ENCODE results near the gene IDH3B. TPM values are rescaled to one million over a fixed set of nuclear protein-coding genes. Genes with fewer than 3 reads are reported as not detected.

IDH3B gene
- total and polyA plus RNA-seq, 2 donors (not counting 1 experiment from before 2014, with no cell fraction given), result 131 to 225 TPM

GRCh38 chr20:2703716-2704475, 39.9 kb upstream of the IDH3B start:
- H3K4me1 Mint-ChIP-seq, result no peaks in the 10 kb centered on the region
- H3K27me3 Mint-ChIP-seq, result peaks cover 44% of the 10 kb centered on the region
- H3K4me3 Mint-ChIP-seq, result no peak overlapping the region
- no peak for TF ChIP-seq CTCF (IDR thresholded peaks at IDR 0.05)
- TF ChIP-seq EZH2 (IDR thresholded peaks at IDR 0.05; ENCODE audit: borderline replicate concordance, insufficient read depth, low read depth, low read length, poor library complexity, severe bottlenecking), result no peak
- Histone ChIP-seq H3K9ac (ENCODE audit: low read length) (no peak overlapping the region), H3K4me3 (ENCODE audit: control extremely low read depth in 1 of 5, extremely low read depth in 1 of 5, insufficient read depth in 1 of 5, low read depth in 2 of 5, low read length in 4 of 5) (no peak overlapping the region), H3K27me3 (replicated peaks in 1 of 4; ENCODE audit: control extremely low read depth in 1 of 4, control insufficient read depth in 3 of 4, insufficient read depth in 4 of 4, low read length in 3 of 4) (peaks cover 0 to 14% (median 3%) of the 10 kb centered on the region in 4 experiments), H2AFZ (ENCODE audit: insufficient read depth, low read depth, low read length, poor library complexity, severe bottlenecking) (no peak overlapping the region), H3K27ac (ENCODE audit: low read length in 2 of 2) (no peak overlapping the region), H3K9me3 (ENCODE audit: control extremely low read depth in 1 of 3, control insufficient read depth in 2 of 3, insufficient read depth in 1 of 3, low read length in 2 of 3) (no peaks in the 10 kb centered on the region), H4K20me1 (ENCODE audit: control insufficient read depth, insufficient read depth, low read length, poor library complexity, severe bottlenecking) (no peaks in the 10 kb centered on the region), H3K4me1 (ENCODE audit: control insufficient read depth in 2 of 2, insufficient read depth in 2 of 2, low read length in 2 of 2) (no peaks in the 10 kb centered on the region), H3K36me3 (replicated peaks in 1 of 2; ENCODE audit: control extremely low read depth in 1 of 2, control insufficient read depth in 1 of 2, extremely low read depth in 1 of 2, insufficient read depth in 2 of 2, low read length in 1 of 2) (no peaks in the 10 kb centered on the region), H3K79me2 (ENCODE audit: control insufficient read depth, insufficient read depth, low read length) (no peaks in the 10 kb centered on the region), H3K4me2 (replicated peaks; ENCODE audit: low read depth, low read length, poor library complexity, severe bottlenecking) (no peak overlapping the region)
- CTCF ChIA-PET, result interaction anchor here (0.7 to 1.0 kb wide), 2 partner anchors 10 to 412 kb away, joined by 3 to 4 read pairs; no protein-coding TSS in a partner anchor
- DNase-seq (no peak), ATAC-seq (ENCODE audit: low read depth) (no peak)
- intact Hi-C loops (cut with micrococcal nuclease), result no loop called here
- 91% methylated on average over 7 of the region's 8 CpGs for WGBS (ENCODE audit: insufficient coverage)
- POLR2A ChIA-PET, result no interaction called here
- no peak overlapping the region for H3K27ac Mint-ChIP-seq
- no peaks in the 10 kb centered on the region for H3K9me3 Mint-ChIP-seq (ENCODE audit: insufficient read depth)

- no peak for TF ChIP-seq CTCF (IDR thresholded peaks at IDR 0.05)
- no peak for TF ChIP-seq EZH2 (IDR thresholded peaks at IDR 0.05; ENCODE audit: borderline replicate concordance, insufficient read depth, low read depth, low read length, poor library complexity, severe bottlenecking)
- H3K79me2 ChIP-seq (ENCODE audit: control insufficient read depth, insufficient read depth, low read length), result no peaks in the 10 kb centered on the region
- H3K27ac Mint-ChIP-seq, result no peak overlapping the region
- H3K9me3 Mint-ChIP-seq (ENCODE audit: insufficient read depth), result no peaks in the 10 kb centered on the region
- H3K4me1 Mint-ChIP-seq, result no peaks in the 10 kb centered on the region
- no peak overlapping the region for H3K4me3 Mint-ChIP-seq
- DNase-seq, result no peak
- ChIA-PET CTCF (no interaction called here), POLR2A (no interaction called here)
- H3K27me3 ChIP-seq (replicated peaks in 1 of 4; ENCODE audit: control extremely low read depth in 1 of 4, control insufficient read depth in 3 of 4, insufficient read depth in 4 of 4, low read length in 3 of 4), result peaks cover 0 to 28% (median 4%) of the 10 kb centered on the region in 4 experiments
- no peaks in the 10 kb centered on the region for H4K20me1 ChIP-seq (ENCODE audit: control insufficient read depth, insufficient read depth, low read length, poor library complexity, severe bottlenecking)
- intact Hi-C loops (cut with micrococcal nuclease), result no loop called here
- no peak overlapping the region for H3K4me2 ChIP-seq (replicated peaks; ENCODE audit: low read depth, low read length, poor library complexity, severe bottlenecking)
- no peak overlapping the region for H3K27ac ChIP-seq (ENCODE audit: low read length in 2 of 2)
- no peaks in the 10 kb centered on the region for H3K36me3 ChIP-seq (replicated peaks in 1 of 2; ENCODE audit: control extremely low read depth in 1 of 2, control insufficient read depth in 1 of 2, extremely low read depth in 1 of 2, insufficient read depth in 2 of 2, low read length in 1 of 2)
- WGBS (ENCODE audit: insufficient coverage), result 98% methylated on average over 5 of the region's 5 CpGs
- no peak for ATAC-seq (ENCODE audit: low read depth)
- H3K4me3 ChIP-seq (ENCODE audit: control extremely low read depth in 1 of 5, extremely low read depth in 1 of 5, insufficient read depth in 1 of 5, low read depth in 2 of 5, low read length in 4 of 5), result no peak overlapping the region
- H3K9me3 ChIP-seq (ENCODE audit: control extremely low read depth in 1 of 3, control insufficient read depth in 2 of 3, insufficient read depth in 1 of 3, low read length in 2 of 3), result no peaks in the 10 kb centered on the region
- H3K27me3 Mint-ChIP-seq, result peaks cover 48% of the 10 kb centered on the region
- H2AFZ ChIP-seq (ENCODE audit: insufficient read depth, low read depth, low read length, poor library complexity, severe bottlenecking), result no peak overlapping the region
- H3K9ac ChIP-seq (ENCODE audit: low read length), result no peak overlapping the region
- no peaks in the 10 kb centered on the region for H3K4me1 ChIP-seq (ENCODE audit: control insufficient read depth in 2 of 2, insufficient read depth in 2 of 2, low read length in 2 of 2)
Observed at GRCh38 chr20:2701671-2702081, 37.7 kb upstream of the IDH3B start.
